T-helper 1 cell (primary cell): ENCODE results near the gene PANX2.

Source experiments
- DNase-seq, 5 donors: peaks; one replicate each; pipeline ENCODE4 v3.0.0-alpha.2; 2012 to 2020

PANX2 gene

DNA sequence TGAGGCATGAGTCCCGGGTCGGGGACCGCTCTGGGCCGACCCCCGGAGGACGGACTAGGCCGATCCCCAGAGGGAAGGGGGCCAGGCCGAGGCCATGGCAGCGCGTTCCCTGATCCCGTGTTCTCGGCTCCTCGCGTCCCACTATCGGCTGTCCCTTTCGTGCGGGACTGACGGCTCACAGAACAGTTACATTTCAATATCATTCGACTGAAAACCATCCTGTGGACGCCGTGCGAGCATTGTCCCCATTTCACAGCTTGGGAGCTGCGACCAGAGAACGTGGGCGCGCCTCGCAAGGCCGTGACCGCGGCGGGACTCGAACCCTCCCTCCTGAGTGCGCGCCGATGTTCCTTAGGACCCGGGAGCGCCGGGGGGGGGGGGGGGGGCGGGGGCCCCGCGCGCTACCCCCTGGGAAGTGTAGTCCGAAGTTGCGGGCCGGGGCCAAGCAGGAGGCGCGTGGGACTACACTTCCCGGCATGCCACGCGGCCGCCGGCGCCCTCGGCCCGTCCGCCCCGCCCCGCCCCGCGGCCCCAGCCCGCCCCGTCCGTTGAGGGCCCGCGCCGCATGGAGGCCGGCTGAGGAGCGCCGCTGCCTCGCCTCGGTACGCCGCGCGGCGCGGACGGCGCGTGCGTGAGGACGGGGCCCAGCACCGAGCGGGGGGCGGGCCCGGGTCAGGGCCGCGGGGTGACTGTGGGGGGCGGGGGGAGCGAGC is 15.0 kb downstream of the PANX2 start, which contains the start of gene TRABD:
Gene TRABD (plus strand): TSS at position 539 of the 713 bp plus-strand sequence. CDS start 7,148 bp downstream, outside the sequence.
- DNase-seq: peak; percentile 82 to 92 (median 85)

DNA sequence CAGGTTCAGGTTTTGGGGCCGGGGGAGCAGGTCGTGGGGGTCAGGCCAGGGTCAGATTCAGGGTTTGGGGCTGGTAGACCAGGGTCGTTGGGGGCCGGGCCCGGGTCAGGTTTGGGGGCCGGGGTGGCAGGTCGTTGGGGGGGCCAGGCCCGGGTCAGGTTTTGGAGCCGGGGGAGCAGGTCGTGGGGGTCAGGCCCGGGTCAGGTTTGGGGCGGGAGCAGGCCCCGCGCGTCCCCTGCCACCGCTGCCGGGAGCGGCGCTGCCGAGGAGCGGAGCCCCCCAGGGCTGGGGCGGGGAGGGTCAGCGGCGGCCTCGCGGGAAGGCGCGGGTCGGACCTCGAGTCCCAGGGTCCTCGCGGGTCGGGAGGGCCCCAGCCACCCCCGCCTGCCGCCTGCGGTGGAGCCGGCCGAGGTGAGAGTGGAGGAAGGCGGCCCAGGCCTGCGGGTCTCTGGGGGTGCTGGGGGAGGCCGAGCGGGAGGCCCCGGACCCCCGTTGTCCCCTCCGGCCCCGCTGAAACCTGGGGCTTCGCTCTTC is 15.7 kb downstream of the PANX2 start:
- DNase-seq: no peak

DNA sequence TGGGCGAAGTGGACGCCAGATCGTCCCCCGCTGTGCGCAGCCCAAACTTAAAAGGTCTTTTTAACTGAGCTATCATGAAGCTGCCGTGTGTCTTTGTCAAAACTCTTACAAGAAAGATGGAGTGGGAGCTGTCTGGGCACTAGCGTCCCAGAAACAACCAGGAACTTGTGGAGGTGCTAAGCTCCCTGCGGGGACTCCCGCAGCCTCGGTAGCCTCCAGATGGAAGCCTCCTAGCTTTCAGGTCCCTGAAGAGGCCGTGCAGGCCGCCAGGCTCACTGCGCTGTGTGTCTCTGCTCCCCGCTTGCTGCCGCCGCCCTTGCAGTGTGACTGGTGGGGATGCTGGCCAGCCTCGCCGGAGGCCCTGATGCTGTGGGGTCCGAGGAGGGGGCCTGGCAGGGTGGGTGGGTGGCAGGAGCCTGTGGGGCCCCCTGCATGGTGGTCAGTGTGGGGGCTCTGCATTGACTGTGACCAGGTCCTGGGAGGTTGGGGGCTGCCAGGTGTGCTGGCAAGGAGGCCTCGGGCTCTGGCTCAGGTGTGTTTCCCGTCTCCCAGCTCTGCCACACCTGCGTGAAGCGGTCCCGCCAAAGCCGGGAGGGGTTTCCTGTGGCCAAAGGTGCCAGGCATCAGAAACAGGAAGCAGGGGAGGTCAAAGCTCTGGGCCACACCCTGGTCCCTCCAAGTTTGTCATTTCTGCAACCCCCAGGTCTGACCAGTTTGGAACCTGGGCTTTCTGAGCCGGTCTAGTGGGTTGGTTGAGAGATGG is 16.4 kb downstream of the PANX2 start:
- DNase-seq: peak in 1 of 5 donors; percentile 18

DNA sequence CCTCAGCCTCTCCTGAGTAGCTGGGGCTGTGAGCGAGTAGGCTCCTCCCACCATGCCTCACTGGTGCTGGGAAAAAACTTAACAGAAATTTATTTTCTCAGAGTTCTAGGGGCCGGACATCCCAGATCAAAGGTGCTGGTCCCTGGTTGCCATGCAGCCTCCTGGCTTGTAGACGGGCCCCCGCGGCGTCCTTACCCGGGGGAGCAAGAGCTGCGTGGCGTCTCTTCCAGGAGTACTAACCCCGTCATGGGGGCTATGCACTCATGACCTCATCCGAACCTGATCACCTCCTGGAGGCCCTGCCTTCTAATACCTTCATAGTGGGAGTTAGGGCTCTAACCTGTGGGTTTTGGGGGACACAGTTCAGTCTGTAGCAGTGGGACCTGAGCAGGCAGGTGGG is 17.8 kb downstream of the PANX2 start:
- no peak for DNase-seq

DNA sequence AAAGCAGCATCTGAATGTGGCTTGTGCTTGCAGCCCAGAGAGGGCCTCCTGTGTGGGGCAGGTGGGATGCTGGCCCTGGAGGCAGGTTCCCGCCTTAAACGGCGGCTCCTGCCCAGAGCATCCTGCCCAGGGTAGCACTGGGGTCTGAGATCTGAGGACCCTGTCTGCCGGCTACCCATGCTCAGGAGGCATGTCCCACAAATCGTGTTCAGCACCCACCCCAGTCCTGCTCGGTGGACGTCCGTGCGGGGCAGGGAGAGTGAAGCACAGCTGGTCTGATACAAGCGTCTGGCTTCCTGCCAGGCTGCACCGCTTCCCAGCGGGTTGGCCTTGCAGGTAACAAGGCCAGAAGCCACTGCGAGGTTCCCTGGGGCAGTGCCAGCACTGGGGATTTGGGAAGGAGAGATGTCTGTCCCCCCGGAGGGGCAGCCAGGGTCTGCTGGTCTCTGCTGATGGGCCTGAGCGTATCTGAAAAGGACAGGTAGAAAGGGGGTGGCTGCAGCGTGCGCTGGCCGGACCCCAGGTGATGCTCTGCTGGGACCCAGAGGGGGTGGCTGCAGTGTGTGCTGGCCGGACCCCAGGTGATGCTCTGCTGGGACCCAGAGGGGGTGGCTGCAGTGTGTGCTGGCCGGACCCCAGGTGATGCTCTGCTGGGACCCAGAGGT is 18.8 kb downstream of the PANX2 start:
- peak in 1 of 5 donors; percentile 7 for DNase-seq

DNA sequence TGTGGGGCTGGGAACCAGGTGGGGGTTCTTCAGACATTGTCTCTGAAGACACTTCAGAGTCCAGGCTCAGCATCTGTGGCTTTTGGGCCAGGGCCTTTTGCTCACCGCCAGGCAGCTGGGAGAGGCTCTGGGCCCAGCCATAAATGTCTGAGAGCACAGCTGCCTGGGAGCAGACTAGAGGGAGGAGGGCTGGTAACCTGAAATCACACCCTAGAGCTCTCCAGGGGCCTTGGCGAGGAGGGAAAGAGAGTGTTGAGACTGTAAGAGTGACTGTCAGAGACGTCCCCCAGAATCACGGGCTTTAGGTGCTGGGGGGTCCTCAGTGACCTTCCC is 19.3 kb downstream of the PANX2 start:
- DNase-seq: peak in 1 of 5 donors; percentile 32

DNA sequence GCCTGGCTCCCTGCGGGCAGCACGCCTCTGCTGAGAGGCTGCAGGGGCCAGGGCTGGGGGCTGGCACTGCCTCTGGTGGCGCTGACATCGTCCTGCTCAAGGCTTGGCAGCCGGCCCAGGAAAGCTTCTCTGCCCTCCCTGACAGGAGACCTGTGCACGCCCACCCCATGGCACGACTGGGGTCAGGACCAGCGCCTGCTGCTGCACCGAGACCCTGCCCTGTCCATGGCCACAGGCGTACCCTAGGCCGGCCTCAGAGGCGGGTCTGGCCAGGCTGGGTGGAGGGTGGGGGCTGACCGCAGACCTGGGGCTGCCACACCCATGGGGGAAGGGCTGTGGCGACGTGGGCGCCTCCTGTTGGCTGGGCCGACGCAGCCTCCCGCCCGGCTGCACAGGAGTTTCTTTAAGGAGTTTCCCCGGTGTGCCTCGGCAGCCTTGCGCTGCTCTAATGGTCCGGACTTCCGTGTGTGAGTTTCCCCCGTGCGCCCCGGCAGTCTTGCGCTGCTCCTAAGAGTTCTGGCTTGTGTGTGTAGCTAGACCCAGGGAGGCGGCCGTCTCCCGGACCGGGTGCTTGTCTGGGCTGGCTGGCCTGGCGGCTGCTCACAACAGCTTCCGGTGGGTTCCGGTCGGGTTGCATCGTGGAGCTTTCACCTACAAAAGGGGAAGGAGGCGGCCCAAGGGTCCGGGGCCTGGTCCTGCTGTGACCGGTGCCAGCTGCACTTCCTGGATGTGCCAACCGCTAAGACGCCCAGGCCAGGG is 19.8 kb downstream of the PANX2 start:
- DNase-seq: peak; percentile 66 to 89 (median 75)

DNA sequence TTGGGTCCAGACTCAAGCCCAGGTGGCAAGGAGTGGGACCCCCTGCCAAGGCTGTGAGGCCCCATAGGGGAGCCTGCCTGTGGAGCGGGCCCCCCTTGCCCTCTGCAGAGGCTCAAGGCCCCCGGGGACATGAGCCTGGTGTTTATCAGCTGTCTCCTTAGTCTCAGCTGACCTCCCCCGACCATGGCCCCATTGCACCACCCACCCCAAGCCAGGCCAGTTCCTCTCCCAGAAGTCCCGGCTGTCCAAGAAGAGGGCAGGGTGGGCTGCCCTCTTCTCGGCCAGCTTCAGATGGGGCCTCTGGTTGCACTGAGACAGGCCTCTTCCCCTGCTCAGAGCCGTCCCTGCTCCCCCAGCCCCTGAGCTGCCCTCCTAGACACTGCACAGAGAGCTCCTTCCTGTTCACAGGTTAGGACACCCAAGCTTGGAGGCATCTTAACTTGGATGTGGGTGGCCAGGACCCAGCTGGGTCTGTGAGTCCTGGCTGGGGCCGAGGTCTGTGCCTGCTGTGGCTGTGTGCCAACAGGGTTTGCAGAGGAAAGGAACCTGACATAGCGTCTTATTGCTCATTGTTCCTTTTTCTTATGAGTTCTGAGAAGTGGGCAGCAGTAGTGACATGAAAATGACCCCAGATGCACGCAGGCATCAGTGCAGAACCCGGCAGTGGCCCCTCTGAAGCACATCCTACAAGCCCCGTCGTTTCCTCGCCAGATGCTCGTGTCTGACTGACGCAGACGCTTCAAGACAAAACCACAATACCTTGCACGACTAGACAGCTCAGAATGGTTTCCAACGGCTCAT is 20.6 kb downstream of the PANX2 start:
- peak; percentile 64 to 94 (median 77) for DNase-seq

DNA sequence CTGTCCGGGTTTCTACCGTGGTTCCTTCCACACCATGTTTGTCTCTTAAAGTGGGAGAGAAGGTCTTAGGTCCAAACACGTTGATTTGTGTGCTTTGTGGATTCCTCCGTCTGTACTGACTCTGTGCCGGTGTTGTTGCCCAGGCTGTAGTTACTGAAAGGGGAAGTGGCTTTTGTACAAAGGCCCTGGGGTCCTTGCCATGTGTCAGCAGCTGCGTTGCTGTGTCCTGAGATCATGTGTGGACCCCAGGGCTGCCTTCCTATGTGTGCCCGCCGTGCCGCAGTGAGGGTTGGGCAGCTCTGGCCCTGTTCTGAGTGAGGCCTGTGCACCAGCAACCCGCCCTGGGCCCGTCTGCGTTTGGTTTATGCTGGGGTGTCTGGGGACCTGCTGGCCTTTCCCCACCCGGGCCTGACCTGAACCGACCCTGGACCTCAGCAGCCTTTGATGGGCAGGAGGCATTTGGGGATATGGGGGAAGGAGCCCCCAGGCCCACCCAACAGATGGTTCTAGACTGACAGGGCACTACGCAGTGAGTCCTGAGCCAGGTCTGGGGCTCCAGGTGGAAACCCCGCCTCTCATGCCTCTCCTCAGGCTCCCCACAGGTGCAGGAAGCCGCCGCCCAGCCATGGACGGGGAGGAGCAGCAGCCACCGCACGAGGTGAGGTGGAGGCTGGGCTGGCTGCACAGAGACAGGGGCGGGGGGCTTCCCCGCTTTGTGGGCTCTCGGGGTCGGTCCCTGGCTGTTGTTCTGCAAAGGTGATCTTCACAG is 22.1 kb downstream of the PANX2 start:
- DNase-seq: peak in 2 of 5 donors; percentile 54 to 61

DNA sequence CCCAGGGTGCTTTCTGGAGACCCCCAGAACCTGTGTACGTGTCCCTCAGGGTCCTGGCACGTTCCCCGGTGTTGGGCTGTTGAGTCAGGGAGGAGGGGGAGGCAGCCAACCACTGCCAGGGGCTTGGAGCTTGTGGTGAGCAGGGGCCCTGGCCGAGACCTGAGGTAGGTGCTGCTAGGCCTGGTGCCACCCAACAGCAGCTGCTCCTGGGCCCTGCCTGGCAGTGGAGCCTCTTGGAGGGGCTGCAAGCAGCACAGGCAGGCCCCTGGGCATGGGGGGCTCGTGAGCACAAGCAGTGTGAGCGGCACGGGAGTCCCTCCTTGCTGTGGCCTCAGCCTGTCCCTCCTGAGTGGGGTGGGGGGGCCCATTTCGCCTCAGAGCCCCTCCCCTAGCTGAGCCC is 23.1 kb downstream of the PANX2 start:
- DNase-seq: no peak

DNA sequence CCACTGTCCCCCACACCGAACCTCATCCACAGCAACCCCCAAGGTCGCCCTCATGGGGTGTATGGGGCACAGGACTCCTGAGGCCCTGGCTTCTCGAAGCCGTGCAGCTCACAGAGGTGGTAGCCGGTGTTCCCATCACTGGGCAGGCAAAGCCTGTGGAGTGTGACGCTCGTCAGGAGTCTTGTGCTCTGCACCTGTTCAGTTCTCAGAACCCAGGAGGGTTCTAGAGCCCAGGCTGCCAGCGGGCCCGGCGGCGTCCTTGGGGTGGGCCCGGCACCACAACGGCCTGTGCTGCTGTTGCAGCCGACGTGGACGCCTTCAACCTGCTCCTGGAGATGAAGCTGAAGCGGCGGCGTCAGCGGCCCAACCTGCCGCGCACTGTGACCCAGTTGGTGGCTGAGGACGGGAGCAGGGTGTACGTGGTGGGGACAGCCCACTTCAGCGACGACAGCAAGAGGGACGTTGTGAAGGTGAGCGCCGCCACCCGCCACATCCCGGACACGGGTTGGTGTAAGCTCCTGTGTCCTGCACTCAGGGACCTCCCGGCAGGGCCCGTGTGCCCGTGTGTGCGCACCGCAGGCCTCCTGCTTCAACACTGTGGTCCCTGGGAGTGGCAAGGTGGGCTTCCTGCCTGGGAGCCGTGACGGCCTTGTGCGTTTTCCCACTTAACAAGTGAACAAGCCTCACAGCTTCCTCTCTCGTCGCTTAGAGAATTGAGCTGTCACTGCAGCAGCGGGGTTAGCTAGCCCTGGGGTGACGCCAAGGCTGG is 23.7 kb downstream of the PANX2 start:
- DNase-seq: no peak

DNA sequence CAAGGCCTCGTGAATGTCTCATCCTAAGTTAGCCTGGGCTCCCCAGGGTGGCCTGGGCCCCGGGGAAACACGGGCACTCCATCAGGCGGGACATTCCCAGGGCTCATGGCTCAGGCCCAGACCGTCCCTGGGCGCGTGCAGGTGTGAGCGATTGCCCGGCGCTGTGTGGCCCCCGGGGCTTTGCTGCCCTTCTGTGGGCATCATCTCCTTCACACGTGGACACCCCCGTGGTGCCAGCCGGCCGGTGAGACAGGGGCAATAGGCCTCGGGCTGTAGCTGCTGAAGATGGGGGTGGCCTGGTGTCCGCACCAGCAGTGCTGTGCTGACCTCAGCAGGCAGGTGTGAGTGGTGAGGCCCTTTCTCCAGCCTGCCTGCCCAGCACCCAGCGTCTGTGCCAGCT is 25.7 kb downstream of the PANX2 start:
- no peak for DNase-seq

DNA sequence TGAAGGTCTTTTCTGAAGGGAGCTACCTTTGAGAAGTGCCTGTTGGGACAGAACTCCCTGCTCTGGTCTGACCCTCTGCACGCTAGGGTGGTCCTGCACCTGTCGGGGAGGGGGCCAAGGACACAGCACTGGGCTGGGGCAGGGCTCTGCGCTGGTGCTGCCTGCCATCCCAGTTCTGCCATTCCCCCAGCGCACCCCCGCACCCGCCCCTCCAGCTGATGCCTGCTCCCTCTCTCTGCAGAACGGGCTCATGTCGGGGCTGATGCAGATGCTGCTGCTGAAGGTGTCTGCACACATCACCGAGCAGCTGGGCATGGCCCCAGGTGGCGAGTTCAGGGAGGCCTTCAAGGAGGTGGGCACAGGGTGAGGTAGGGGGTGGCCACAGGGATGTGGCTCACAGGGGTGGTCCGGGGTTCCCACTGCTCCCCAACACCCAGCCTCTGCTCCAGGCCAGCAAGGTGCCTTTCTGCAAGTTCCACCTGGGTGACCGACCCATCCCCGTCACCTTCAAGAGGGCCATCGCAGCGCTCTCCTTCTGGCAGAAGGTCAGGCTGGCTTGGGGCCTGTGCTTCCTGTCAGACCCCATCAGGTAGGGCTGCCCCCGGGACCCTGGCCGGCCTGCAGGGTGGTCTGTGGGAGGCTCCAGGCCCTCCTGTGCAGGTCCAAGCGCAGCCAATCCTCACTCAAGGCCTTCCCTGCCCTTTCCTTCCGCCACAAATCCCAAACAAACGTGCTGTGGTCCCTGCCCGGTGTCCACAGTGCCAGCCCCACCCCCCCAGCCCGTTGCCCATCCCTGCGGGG is 26.7 kb downstream of the PANX2 start:
- no peak for DNase-seq

DNA sequence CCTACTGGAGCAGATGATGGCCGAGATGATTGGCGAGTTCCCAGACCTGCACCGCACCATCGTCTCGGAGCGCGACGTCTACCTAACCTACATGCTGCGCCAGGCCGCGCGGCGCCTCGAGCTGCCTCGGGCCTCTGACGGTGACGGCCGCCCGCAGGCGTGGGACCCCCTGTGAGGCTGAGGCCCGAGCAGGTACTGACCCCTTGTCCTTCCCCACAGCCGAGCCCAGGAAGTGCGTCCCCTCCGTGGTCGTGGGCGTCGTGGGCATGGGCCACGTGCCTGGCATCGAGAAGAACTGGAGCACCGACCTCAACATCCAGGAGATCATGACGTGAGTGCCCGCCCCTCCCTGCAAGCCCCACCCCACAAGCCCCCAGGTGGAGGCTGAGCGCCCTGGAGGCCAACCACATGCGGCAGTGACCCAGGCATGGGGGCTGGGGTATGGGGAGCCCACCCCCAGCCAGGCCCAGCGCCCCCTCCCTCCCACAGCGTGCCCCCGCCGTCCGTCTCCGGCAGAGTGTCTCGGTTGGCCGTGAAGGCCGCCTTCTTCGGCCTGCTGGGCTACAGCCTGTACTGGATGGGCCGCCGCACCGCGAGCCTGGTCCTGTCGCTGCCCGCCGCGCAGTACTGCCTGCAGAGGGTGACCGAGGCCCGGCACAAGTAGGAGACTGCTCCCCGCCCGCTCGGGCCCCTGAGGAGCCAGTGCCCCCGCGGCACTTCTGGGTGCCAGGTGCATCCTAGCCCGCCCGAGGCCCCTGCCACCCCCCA is 27.5 kb downstream of the PANX2 start:
- no peak for DNase-seq

DNA sequence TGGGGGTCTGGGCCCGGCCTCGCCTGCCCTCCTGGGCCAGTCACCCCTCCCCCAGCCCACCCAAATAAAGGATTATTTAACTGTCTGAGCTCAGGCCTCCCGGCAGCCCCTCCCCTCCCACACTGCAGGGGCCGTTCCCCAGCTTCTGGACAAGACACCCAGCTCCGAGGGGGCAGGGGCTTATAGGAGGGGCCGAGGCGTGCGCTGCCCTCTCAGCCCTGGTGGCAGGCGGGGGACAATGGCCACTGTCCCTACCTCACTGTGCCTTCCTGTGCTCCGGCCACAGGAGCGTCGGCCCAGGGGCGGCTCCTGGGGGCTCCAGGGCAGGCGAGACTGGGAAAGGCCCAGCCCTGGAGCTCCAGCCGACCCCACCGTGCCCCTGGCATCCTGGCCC is 28.1 kb downstream of the PANX2 start:
- no peak for DNase-seq

DNA sequence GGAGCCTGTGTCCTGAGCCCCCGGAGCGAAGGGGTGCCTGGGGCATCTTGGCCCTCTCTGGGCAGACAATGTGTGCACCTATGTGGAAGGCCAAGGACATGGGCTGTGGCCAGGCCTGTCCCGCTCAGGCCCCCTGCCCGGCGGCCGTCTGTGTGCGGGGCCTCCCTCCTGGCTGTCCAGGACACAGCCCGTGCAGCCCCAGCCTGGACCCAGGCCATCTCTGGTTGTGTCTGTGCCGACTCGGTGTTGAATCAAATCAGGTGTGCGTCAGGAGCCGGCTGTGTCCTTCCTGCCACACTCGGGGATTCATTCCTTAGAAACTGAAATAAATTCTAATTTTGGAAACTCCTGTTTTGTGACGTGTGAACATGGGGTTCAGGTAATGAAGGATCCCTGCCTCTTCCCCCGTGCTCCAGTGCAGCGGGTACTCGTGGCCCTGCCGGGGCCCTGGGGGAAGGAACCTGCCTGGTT is 28.8 kb downstream of the PANX2 start:
- DNase-seq: no peak

DNA sequence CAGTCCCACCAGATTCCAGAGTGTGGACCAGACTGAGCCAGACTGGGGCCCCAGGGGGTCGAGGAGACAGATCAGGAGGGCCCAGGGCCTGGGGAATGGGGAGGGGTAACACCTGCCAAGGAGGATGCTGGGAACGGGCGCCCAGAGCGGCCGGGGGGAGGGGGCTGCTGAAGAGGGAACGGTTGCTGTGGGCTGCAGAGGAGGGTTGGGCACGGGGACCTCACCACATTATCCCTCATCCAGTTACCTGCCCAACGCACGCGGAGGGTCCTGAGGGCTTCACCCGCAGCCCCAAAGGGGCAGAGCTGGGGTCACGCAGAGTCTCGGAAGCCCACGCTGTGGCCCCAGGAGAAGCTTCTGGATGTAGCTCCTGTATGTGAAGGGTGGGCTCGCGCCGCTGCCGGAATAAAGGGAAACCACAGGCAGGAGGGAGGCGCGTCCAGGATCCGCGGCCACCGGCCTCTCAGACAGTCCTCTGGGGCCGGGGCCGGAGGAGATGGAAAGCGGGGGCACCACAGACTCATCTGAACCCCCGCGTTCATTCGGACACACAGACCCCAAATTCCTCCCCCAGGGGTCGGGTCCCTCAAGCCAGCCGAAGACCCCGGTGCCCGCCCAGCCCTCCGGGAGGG is 29.4 kb downstream of the PANX2 start:
- DNase-seq: no peak
